Astrocyte (in vitro differentiated cells and primary cell): ENCODE data around the gene SPTBN2. TPM values are rescaled to one million over a fixed set of nuclear protein-coding genes. Genes with fewer than 3 reads are reported as not detected.

Source experiments
- DNase-seq: peaks from one replicate; pipeline ENCODE4 v3.0.0-alpha.2; 2010; ENCODE audit warnings: low read depth
- FAIRE-seq: peaks from 2 replicates; lab custom pipeline; 2011; peaks lifted over from hg19 to GRCh38; lab: Jason Lieb, UNC
- H2AFZ ChIP-seq: 2 replicates; pipeline ENCODE4 v1.6.0; 2012; ENCODE audit warnings: low read depth, low read length, inconsistent platforms
- H3K27ac ChIP-seq: 2 replicates; pipeline ENCODE4 v1.5.1; 2011; ENCODE audit warnings: low read depth, low read length, inconsistent platforms
- H3K27me3 ChIP-seq: 2 replicates; pipeline ENCODE4 v1.6.0; 2011; ENCODE audit warnings: low read length, inconsistent platforms; ENCODE audit not compliant: insufficient read depth
- H3K36me3 ChIP-seq: 2 replicates; pipeline ENCODE4 v1.5.1; 2011; ENCODE audit warnings: low read length, inconsistent platforms; ENCODE audit not compliant: insufficient read depth
- H3K4me1 ChIP-seq: 2 replicates; pipeline ENCODE4 v1.5.1; 2011; ENCODE audit warnings: low read length, inconsistent platforms; ENCODE audit not compliant: insufficient read depth
- H3K4me2 ChIP-seq: 2 replicates; pipeline ENCODE4 v1.6.0; 2012; ENCODE audit warnings: low read length, inconsistent platforms
- H3K4me3 ChIP-seq: 2 replicates; pipeline ENCODE4 v1.5.1; 2011; ENCODE audit warnings: low read depth, mild to moderate bottlenecking, low read length, inconsistent platforms; ENCODE audit not compliant: insufficient read depth
- H3K79me2 ChIP-seq: 2 replicates; pipeline ENCODE4 v1.6.0; 2012; ENCODE audit warnings: mild to moderate bottlenecking, low read length, inconsistent platforms; ENCODE audit not compliant: insufficient read depth
- H3K9ac ChIP-seq: 2 replicates; pipeline ENCODE4 v1.6.0; 2012; ENCODE audit warnings: mild to moderate bottlenecking, low read length, inconsistent platforms
- H3K9me3 ChIP-seq: 2 replicates; pipeline ENCODE4 v1.5.1; 2012; ENCODE audit warnings: low read depth, mild to moderate bottlenecking, low read length, inconsistent platforms; ENCODE audit not compliant: insufficient read depth
- H4K20me1 ChIP-seq: 2 replicates; pipeline ENCODE4 v1.6.0; 2012; ENCODE audit warnings: low read length, inconsistent platforms; ENCODE audit not compliant: insufficient read depth
- H3K27ac Mint-ChIP-seq: one replicate; pipeline ENCODE4 v1.8.0; 2021; ENCODE audit warnings: mild to moderate bottlenecking, mixed read lengths; ENCODE audit not compliant: unreplicated experiment
- H3K27me3 Mint-ChIP-seq: one replicate; pipeline ENCODE4 v1.8.0; 2021; ENCODE audit warnings: low read depth, mixed read lengths; ENCODE audit not compliant: unreplicated experiment
- H3K36me3 Mint-ChIP-seq: one replicate; pipeline ENCODE4 v1.8.0; 2021; ENCODE audit warnings: low read depth, mixed read lengths; ENCODE audit not compliant: unreplicated experiment
- H3K4me1 Mint-ChIP-seq: one replicate; pipeline ENCODE4 v1.8.0; 2021; ENCODE audit warnings: low read depth, mixed read lengths; ENCODE audit not compliant: unreplicated experiment
- H3K4me3 Mint-ChIP-seq: one replicate; pipeline ENCODE4 v1.8.0; 2021; ENCODE audit warnings: mild to moderate bottlenecking, moderate library complexity, mixed read lengths; ENCODE audit not compliant: unreplicated experiment
- H3K9me3 Mint-ChIP-seq: one replicate; pipeline ENCODE4 v1.8.0; 2021; ENCODE audit warnings: mild to moderate bottlenecking, mixed read lengths; ENCODE audit not compliant: unreplicated experiment
- CTCF ChIP-seq: IDR thresholded peaks from 2 replicates; pipeline ENCODE4 v1.5.1; 2011; ENCODE audit warnings: low read depth, mild to moderate bottlenecking, inconsistent platforms, low read length, moderate library complexity; ENCODE audit not compliant: insufficient read depth
- EZH2 ChIP-seq: IDR thresholded peaks from 2 replicates; pipeline ENCODE4 v1.6.1; 2012; ENCODE audit warnings: mild to moderate bottlenecking, low read length, inconsistent platforms; ENCODE audit not compliant: insufficient read depth
- total RNA-seq: library from RNA; stranded (reverse); gene quantifications from 2 replicates; pipeline ENCODE4 v1.2.1, GENCODE V29; 2021

The SPTBN2 gene
- total RNA-seq, 1 donor from 2014 or later, result 18.2 TPM

- Histone ChIP-seq H3K27ac (peak overlapping the region; percentile 38), H3K79me2 (no peaks in the 10 kb centered on the region), H2AFZ (no peak overlapping the region), H3K4me1 (no peaks in the 10 kb centered on the region), H3K27me3 (no peaks in the 10 kb centered on the region), H4K20me1 (no peaks in the 10 kb centered on the region), H3K9ac (no peak overlapping the region), H3K9me3 (no peaks in the 10 kb centered on the region), H3K4me2 (no peak overlapping the region), H3K4me3 (no peak overlapping the region), H3K36me3 (no peaks in the 10 kb centered on the region)
- Mint-ChIP-seq H3K36me3 (no peaks in the 10 kb centered on the region), H3K4me3 (peak overlapping the region; percentile 68), H3K9me3 (no peaks in the 10 kb centered on the region), H3K4me1 (peaks cover 28% of the 10 kb centered on the region), H3K27me3 (no peaks in the 10 kb centered on the region), H3K27ac (peak overlapping the region; percentile 96)
- FAIRE-seq (no peak), DNase-seq (no peak)
- TF ChIP-seq EZH2, result no peak
- no peak for TF ChIP-seq CTCF
These were observed 38.6 kb upstream of the SPTBN2 start for GRCh38 chr11:66767666-66768065.

GRCh38 chr11:66766681-66767080, 37.7 kb upstream of the SPTBN2 start:
- FAIRE-seq (no peak), DNase-seq (no peak)
- Mint-ChIP-seq H3K4me3 (no peak overlapping the region), H3K27ac (peak overlapping the region; percentile 22), H3K27me3 (no peaks in the 10 kb centered on the region), H3K36me3 (peaks cover 2% of the 10 kb centered on the region), H3K4me1 (peaks cover 28% of the 10 kb centered on the region), H3K9me3 (no peaks in the 10 kb centered on the region)
- H3K4me1 ChIP-seq, result no peaks in the 10 kb centered on the region
- no peaks in the 10 kb centered on the region for H3K9me3 ChIP-seq
- H3K4me2 ChIP-seq, result no peak overlapping the region
- no peak overlapping the region for H3K4me3 ChIP-seq
- H4K20me1 ChIP-seq, result no peaks in the 10 kb centered on the region
- H3K27ac ChIP-seq, result no peak overlapping the region
- no peak for TF ChIP-seq EZH2
- TF ChIP-seq CTCF, result no peak
- no peak overlapping the region for H2AFZ ChIP-seq
- no peaks in the 10 kb centered on the region for H3K79me2 ChIP-seq
- no peaks in the 10 kb centered on the region for H3K27me3 ChIP-seq
- H3K9ac ChIP-seq, result no peak overlapping the region
- H3K36me3 ChIP-seq, result no peaks in the 10 kb centered on the region

GRCh38 chr11:66762088-66762487, 33.1 kb upstream of the SPTBN2 start:
- Histone ChIP-seq H3K36me3 (no peaks in the 10 kb centered on the region), H3K9me3 (no peaks in the 10 kb centered on the region), H2AFZ (no peak overlapping the region), H3K79me2 (no peaks in the 10 kb centered on the region), H3K27me3 (no peaks in the 10 kb centered on the region), H3K4me3 (no peak overlapping the region), H4K20me1 (no peaks in the 10 kb centered on the region), H3K27ac (no peak overlapping the region), H3K4me2 (no peak overlapping the region), H3K9ac (no peak overlapping the region), H3K4me1 (no peaks in the 10 kb centered on the region)
- Mint-ChIP-seq H3K4me3 (no peak overlapping the region), H3K27me3 (no peaks in the 10 kb centered on the region), H3K4me1 (peaks cover 8% of the 10 kb centered on the region), H3K36me3 (peaks cover 6% of the 10 kb centered on the region), H3K9me3 (no peaks in the 10 kb centered on the region), H3K27ac (no peak overlapping the region)
- no peak for FAIRE-seq
- TF ChIP-seq CTCF (no peak), EZH2 (no peak)
- DNase-seq, result no peak
